Esophagus squamous epithelium (tissue), 4 donors: ENCODE results near the gene GALNT2.

Experiments used
- CTCF ChIP-seq, 6 experiments: fragments of 450-650 bp in 4 of 6; fragments of 200-600 bp in 2 of 6; sonication (generic) in 2 of 6; IDR thresholded peaks; one replicate each; pipeline ENCODE4 v1.5.1; 2016 to 2019; ENCODE audit warnings: antibody characterized with exemption in 6 of 6, mild to moderate bottlenecking in 4 of 6, moderate library complexity in 4 of 6
- POLR2A ChIP-seq, 4 donors: fragments of 450-650 bp; IDR thresholded peaks; one replicate each; pipeline ENCODE4 v1.6.1; 2017; ENCODE audit warnings: antibody characterized with exemption in 4 of 4, mild to moderate bottlenecking in 4 of 4, moderate library complexity in 3 of 4

GRCh38 chr1:230142608-230143210, 75.7 kb downstream of the GALNT2 start:
- TF ChIP-seq CTCF (IDR thresholded peaks at IDR 0.05) (no peak), POLR2A (IDR thresholded peaks at IDR 0.05) (no peak)
